ENCODE measurements around the gene TMX1.
"Not testable (repeated sequence)": the region's sequence is repeated elsewhere in the genome, so short reads cannot be mapped to it uniquely, and the experiment has no call there.

Gene TMX1

GRCh38 chr14:51239813-51240803 is at the start of gene TMX1:
TMX1 (plus strand) TSS chr14:51240247; CDS start chr14:51240293, 46 bp downstream.
- DNase-seq: peak; percentile 93

- DNase-seq: no peak
Measured at GRCh38 chr14:51201890-51202289, 38.2 kb upstream of the TMX1 start.

GRCh38 chr14:51202914-51203665 is 37.0 kb upstream of the TMX1 start:
- DNase-seq: no peak

- no peak for DNase-seq
Measured at GRCh38 chr14:51203881-51204280, 36.2 kb upstream of the TMX1 start.

- no peak for DNase-seq
Measured at GRCh38 chr14:51205486-51205885, 34.6 kb upstream of the TMX1 start.

GRCh38 chr14:51206462-51206861 is 33.6 kb upstream of the TMX1 start:
- DNase-seq: no peak

GRCh38 chr14:51207621-51208020 is 32.4 kb upstream of the TMX1 start:
- no peak for DNase-seq

GRCh38 chr14:51208982-51209381 is 31.1 kb upstream of the TMX1 start:
- DNase-seq: no peak

GRCh38 chr14:51209457-51209856 is 30.6 kb upstream of the TMX1 start:
- DNase-seq: no peak

- DNase-seq: no peak
Measured at GRCh38 chr14:51210594-51210993, 29.5 kb upstream of the TMX1 start.

GRCh38 chr14:51211149-51211548 is 28.9 kb upstream of the TMX1 start:
- no peak for DNase-seq

GRCh38 chr14:51216602-51217001 is 23.4 kb upstream of the TMX1 start:
- DNase-seq: no peak

GRCh38 chr14:51219473-51220448 is 20.3 kb upstream of the TMX1 start:
- no peak for DNase-seq

- DNase-seq: not testable (repeated sequence)
Measured at GRCh38 chr14:51223463-51223862, 16.6 kb upstream of the TMX1 start.

GRCh38 chr14:51224551-51224950 is 15.5 kb upstream of the TMX1 start:
- DNase-seq: no peak

- no peak for DNase-seq
Measured at GRCh38 chr14:51225751-51226150, 14.3 kb upstream of the TMX1 start.

GRCh38 chr14:51228391-51228790 is 11.7 kb upstream of the TMX1 start:
- DNase-seq: no peak

GRCh38 chr14:51228890-51229289 is 11.2 kb upstream of the TMX1 start:
- DNase-seq: no peak

GRCh38 chr14:51236314-51236713 is 3.7 kb upstream of the TMX1 start:
- no peak for DNase-seq

GRCh38 chr14:51240804-51241380 is 845 bp downstream of the TMX1 start:
- DNase-seq: no peak

- DNase-seq: no peak
Measured at GRCh38 chr14:51242545-51243490, 2.8 kb downstream of the TMX1 start.
